A549 treated with GW870086 at 1 μM for 4 hours (cell line): ENCODE data around the gene PBX1. TPM values are rescaled to one million over a fixed set of nuclear protein-coding genes. Genes with fewer than 3 reads are reported as not detected.

ENCODE experiments used
- total RNA-seq: library from RNA; stranded (reverse); fragments of 200-300 nt; extraction: Qiagen RNA extraction; gene quantifications from 5 replicates; pipeline ENCODE4 v1.2.3, GENCODE V29; 2022; ENCODE audit warnings: low read depth

Gene PBX1
- total RNA-seq: 13.3 to 17.2 TPM (median 14.6 TPM) in 5 replicates

GRCh38 chr1:164558461-164559341, at the start of gene PBX1:
Gene PBX1, plus strand, starts transcription at chr1:164559184.

